Tibial nerve (tissue), 3 donors: Measurements from ENCODE around the gene PSEN2.

Source experiments
- CTCF ChIP-seq, 5 experiments: fragments of 200-600 bp in 3 of 5; fragments of 450-650 bp in 2 of 5; sonication (generic) in 3 of 5; IDR thresholded peaks; one replicate each; pipeline ENCODE4 v1.5.1; 2016 to 2019; ENCODE audit warnings: antibody characterized with exemption in 5 of 5, mild to moderate bottlenecking in 3 of 5, moderate library complexity in 2 of 5
- POLR2A ChIP-seq, 2 donors: fragments of 450-650 bp; IDR thresholded peaks; one replicate each; pipeline ENCODE4 v1.6.1; 2017; ENCODE audit warnings: antibody characterized with exemption in 2 of 2, mild to moderate bottlenecking in 2 of 2, moderate library complexity in 2 of 2

- TF ChIP-seq POLR2A (IDR thresholded peaks at IDR 0.05) (no peak), CTCF (IDR thresholded peaks at IDR 0.05) (no peak)
Observed at GRCh38 chr1:226919995-226920394, 49.6 kb downstream of the PSEN2 start.
